ENCODE results near the gene GIPC1.

DNA sequence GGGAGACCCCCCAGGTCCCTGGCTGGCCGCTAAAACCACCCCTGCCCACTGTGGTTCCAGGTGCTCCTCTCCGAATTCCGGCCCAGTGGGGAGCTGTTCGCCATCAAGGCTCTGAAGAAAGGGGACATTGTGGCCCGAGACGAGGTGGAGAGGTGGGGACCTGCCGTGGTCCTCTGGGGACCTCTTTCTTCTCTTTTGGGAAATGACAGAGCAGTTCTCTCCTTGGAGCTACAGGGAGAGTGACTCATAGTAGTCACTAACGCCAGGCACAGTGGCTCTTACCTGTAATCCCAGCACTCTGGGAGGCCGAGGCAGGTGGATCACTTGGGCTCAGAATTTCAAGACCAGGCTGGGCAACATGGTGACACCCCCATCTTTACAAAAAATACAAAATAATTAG is 28.1 kb downstream of the GIPC1 start:
- TF ChIP-seq, protein P1, sequence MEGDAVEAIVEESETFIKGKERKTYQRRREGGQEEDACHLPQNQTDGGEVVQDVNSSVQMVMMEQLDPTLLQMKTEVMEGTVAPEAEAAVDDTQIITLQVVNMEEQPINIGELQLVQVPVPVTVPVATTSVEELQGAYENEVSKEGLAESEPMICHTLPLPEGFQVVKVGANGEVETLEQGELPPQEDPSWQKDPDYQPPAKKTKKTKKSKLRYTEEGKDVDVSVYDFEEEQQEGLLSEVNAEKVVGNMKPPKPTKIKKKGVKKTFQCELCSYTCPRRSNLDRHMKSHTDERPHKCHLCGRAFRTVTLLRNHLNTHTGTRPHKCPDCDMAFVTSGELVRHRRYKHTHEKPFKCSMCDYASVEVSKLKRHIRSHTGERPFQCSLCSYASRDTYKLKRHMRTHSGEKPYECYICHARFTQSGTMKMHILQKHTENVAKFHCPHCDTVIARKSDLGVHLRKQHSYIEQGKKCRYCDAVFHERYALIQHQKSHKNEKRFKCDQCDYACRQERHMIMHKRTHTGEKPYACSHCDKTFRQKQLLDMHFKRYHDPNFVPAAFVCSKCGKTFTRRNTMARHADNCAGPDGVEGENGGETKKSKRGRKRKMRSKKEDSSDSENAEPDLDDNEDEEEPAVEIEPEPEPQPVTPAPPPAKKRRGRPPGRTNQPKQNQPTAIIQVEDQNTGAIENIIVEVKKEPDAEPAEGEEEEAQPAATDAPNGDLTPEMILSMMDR (conservative IDR thresholded peaks at IDR 0.05; ENCODE audit: low read depth, low read length) = no peak
- TF ChIP-seq BHLHE40 (IDR thresholded peaks at IDR 0.05; ENCODE audit: low read depth, low read length) (no peak), MAFK (IDR thresholded peaks at IDR 0.05; ENCODE audit: low read depth, low read length) (no peak), POLR2A (IDR thresholded peaks at IDR 0.05; ENCODE audit: low read depth, low read length) (no peak), RFX5 (IDR thresholded peaks at IDR 0.05; ENCODE audit: low read depth, low read length) (no peak), SMC3 (IDR thresholded peaks at IDR 0.05; ENCODE audit: low read depth, low read length) (no peak), RCOR1 (IDR thresholded peaks at IDR 0.05; ENCODE audit: insufficient replicate concordance, low read length) (no peak), MAZ (IDR thresholded peaks at IDR 0.05; ENCODE audit: borderline replicate concordance, low read depth, low read length) (no peak), RAD21 (IDR thresholded peaks at IDR 0.05; ENCODE audit: low read length) (no peak), FOS (IDR thresholded peaks at IDR 0.05; ENCODE audit: low read depth, low read length) (no peak), NFE2L2 (IDR thresholded peaks at IDR 0.05; ENCODE audit: low read depth, low read length) (no peak)
- TF ChIP-seq, protein P2, sequence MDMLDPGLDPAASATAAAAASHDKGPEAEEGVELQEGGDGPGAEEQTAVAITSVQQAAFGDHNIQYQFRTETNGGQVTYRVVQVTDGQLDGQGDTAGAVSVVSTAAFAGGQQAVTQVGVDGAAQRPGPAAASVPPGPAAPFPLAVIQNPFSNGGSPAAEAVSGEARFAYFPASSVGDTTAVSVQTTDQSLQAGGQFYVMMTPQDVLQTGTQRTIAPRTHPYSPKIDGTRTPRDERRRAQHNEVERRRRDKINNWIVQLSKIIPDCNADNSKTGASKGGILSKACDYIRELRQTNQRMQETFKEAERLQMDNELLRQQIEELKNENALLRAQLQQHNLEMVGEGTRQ (IDR thresholded peaks at IDR 0.05; ENCODE audit: low read depth, low read length) = no peak
- TF ChIP-seq, protein P3, sequence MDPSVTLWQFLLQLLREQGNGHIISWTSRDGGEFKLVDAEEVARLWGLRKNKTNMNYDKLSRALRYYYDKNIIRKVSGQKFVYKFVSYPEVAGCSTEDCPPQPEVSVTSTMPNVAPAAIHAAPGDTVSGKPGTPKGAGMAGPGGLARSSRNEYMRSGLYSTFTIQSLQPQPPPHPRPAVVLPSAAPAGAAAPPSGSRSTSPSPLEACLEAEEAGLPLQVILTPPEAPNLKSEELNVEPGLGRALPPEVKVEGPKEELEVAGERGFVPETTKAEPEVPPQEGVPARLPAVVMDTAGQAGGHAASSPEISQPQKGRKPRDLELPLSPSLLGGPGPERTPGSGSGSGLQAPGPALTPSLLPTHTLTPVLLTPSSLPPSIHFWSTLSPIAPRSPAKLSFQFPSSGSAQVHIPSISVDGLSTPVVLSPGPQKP (IDR thresholded peaks at IDR 0.05; ENCODE audit: borderline replicate concordance, low read depth, low read length) = no peak
